ENCODE measurements around the gene ENO2.

DNA sequence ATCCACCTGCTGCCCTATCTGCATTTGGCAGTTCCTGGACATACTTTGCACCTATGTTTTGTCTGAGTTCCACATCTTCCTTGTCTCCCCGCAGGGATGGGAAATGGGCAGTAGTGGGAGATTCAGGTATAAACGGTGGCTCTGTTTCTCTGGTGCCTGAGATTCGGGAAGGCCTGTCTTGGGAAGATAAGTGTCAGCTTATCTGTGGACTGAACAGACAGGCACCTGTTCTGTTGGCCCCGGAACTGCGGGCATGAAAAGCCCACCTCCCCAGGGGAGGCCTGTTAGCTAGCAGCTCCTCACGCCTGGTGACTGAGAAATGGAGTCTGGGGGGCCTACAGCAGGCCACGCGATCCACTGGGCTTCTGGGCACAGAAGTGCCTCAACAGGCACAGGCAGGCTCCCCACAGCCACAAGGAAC, 50.2 kb downstream of the ENO2 start:
- TF ChIP-seq POLR2A (IDR thresholded peaks at IDR 0.05): no peak
- TF ChIP-seq CTCF (IDR thresholded peaks at IDR 0.05): no peak
